Measurements from ENCODE around the gene LRCH1. TPM values are rescaled to one million over a fixed set of nuclear protein-coding genes. Genes with fewer than 3 reads are reported as not detected.

LRCH1 gene
- polyA plus RNA-seq, 1 donor (not counting 4 experiments of a cell fraction or from before 2014, with no cell fraction given) = 16.2 TPM

DNA sequence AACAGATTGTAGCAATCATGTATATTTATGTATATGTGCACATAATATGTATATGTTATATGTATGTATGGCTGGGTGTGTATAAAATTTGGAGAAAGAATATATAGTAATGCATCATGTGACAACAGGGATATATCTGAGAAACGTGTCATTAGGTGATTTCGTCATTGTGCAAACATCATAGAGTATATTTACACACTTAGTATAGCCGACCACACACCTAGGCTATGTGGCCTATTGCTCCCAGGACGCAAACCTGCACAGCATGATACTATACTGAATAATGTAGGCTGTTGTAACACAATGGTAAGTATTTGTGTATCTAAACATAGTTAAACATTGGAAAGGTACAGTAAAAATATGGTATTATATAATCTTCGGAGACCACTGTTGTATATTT lies 200.2 kb downstream of the LRCH1 start:
- FAIRE-seq (no peak), DNase-seq (ENCODE audit: low read depth, low spot score) (no peak)
- Histone ChIP-seq H3K27ac (ENCODE audit: control insufficient read depth, insufficient read depth, low read length) (no peak overlapping the region), H3K9me1 (ENCODE audit: control insufficient read depth, extremely low read depth, insufficient read depth, low read length) (no peaks in the 10 kb centered on the region), H3K4me1 (ENCODE audit: control insufficient read depth, extremely low read depth, insufficient read depth, low read length) (no peaks in the 10 kb centered on the region), H3K27me3 (ENCODE audit: control insufficient read depth, extremely low read depth, insufficient read depth, low read length) (no peaks in the 10 kb centered on the region), H4K20me1 (ENCODE audit: control insufficient read depth, extremely low read depth, insufficient read depth, low read length) (no peaks in the 10 kb centered on the region), H3K9ac (ENCODE audit: control insufficient read depth, extremely low read depth, insufficient read depth, low read length) (no peak overlapping the region), H3K4me3 (ENCODE audit: control insufficient read depth in 2 of 3, extremely low read depth in 1 of 3, insufficient read depth in 2 of 3, low read depth in 1 of 3, low read length in 3 of 3) (no peak overlapping the region), H3K36me3 (ENCODE audit: control insufficient read depth in 2 of 2, extremely low read depth in 1 of 2, insufficient read depth in 2 of 2, low read length in 2 of 2) (peaks cover 11 to 15% of the 10 kb centered on the region in 2 experiments), H3K4me2 (ENCODE audit: control insufficient read depth, extremely low read depth, insufficient read depth, low read depth, low read length) (no peak overlapping the region), H2AFZ (ENCODE audit: control insufficient read depth, low read length) (no peak overlapping the region), H3K9me3 (ENCODE audit: control insufficient read depth, low read depth, low read length) (no peaks in the 10 kb centered on the region), H3K79me2 (ENCODE audit: control insufficient read depth, insufficient read depth, low read length) (no peaks in the 10 kb centered on the region)
- TF ChIP-seq, protein P1, sequence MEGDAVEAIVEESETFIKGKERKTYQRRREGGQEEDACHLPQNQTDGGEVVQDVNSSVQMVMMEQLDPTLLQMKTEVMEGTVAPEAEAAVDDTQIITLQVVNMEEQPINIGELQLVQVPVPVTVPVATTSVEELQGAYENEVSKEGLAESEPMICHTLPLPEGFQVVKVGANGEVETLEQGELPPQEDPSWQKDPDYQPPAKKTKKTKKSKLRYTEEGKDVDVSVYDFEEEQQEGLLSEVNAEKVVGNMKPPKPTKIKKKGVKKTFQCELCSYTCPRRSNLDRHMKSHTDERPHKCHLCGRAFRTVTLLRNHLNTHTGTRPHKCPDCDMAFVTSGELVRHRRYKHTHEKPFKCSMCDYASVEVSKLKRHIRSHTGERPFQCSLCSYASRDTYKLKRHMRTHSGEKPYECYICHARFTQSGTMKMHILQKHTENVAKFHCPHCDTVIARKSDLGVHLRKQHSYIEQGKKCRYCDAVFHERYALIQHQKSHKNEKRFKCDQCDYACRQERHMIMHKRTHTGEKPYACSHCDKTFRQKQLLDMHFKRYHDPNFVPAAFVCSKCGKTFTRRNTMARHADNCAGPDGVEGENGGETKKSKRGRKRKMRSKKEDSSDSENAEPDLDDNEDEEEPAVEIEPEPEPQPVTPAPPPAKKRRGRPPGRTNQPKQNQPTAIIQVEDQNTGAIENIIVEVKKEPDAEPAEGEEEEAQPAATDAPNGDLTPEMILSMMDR (optimal IDR thresholded peaks at IDR 0.05 in 1 of 3, IDR thresholded peaks at IDR 0.05 in 1 of 3, conservative IDR thresholded peaks at IDR 0.05 in 1 of 3; ENCODE audit: extremely low read depth in 1 of 3, insufficient read depth in 2 of 3, low read length in 3 of 3) = no peak
- no peak for TF ChIP-seq EZH2 (IDR thresholded peaks at IDR 0.05; ENCODE audit: low read length)
- dilution Hi-C loops (cut with MboI; ENCODE audit: extremely low pct_ligation_motif_present, low sequenced_read_pairs) = no loop called here

DNA sequence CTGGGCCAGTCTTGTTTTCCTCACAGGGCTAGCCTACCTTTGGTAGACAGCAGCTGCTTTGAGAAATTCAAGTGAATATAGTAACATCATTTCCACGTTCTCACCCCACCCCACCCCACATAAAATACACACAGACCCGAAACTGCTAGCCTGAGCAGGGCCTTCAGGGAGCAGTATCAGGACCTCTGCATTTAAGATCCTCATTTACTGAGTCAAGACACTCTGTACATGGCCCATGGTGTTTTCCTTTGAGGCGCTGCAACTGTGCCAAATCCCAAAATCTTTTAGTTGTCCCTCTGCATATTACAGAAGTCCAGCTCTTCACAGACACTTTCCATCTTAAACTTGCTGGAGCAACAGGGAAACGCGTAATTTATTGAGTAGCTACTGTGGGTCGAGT lies 200.9 kb downstream of the LRCH1 start:
- no peak for FAIRE-seq
- DNase-seq (ENCODE audit: low read depth, low spot score) = no peak
- H3K9ac ChIP-seq (ENCODE audit: control insufficient read depth, extremely low read depth, insufficient read depth, low read length) = no peak overlapping the region
- TF ChIP-seq EZH2 (IDR thresholded peaks at IDR 0.05; ENCODE audit: low read length) = no peak
- TF ChIP-seq, protein P1 (optimal IDR thresholded peaks at IDR 0.05 in 1 of 3, IDR thresholded peaks at IDR 0.05 in 1 of 3, conservative IDR thresholded peaks at IDR 0.05 in 1 of 3; ENCODE audit: extremely low read depth in 1 of 3, insufficient read depth in 2 of 3, low read length in 3 of 3) = no peak
- H3K36me3 ChIP-seq (ENCODE audit: control insufficient read depth in 2 of 2, extremely low read depth in 1 of 2, insufficient read depth in 2 of 2, low read length in 2 of 2) = peaks cover 9% of the 10 kb centered on the region in 2 experiments
- no peaks in the 10 kb centered on the region for H4K20me1 ChIP-seq (ENCODE audit: control insufficient read depth, extremely low read depth, insufficient read depth, low read length)
- H3K4me2 ChIP-seq (ENCODE audit: control insufficient read depth, extremely low read depth, insufficient read depth, low read depth, low read length) = no peak overlapping the region
- no peak overlapping the region for H3K27ac ChIP-seq (ENCODE audit: control insufficient read depth, insufficient read depth, low read length)
- H3K4me3 ChIP-seq (ENCODE audit: control insufficient read depth in 2 of 3, extremely low read depth in 1 of 3, insufficient read depth in 2 of 3, low read depth in 1 of 3, low read length in 3 of 3) = no peak overlapping the region
- H3K9me1 ChIP-seq (ENCODE audit: control insufficient read depth, extremely low read depth, insufficient read depth, low read length) = no peaks in the 10 kb centered on the region
- no peaks in the 10 kb centered on the region for H3K79me2 ChIP-seq (ENCODE audit: control insufficient read depth, insufficient read depth, low read length)
- H3K4me1 ChIP-seq (ENCODE audit: control insufficient read depth, extremely low read depth, insufficient read depth, low read length) = no peaks in the 10 kb centered on the region
- no peaks in the 10 kb centered on the region for H3K27me3 ChIP-seq (ENCODE audit: control insufficient read depth, extremely low read depth, insufficient read depth, low read length)
- no peak overlapping the region for H2AFZ ChIP-seq (ENCODE audit: control insufficient read depth, low read length)
- H3K9me3 ChIP-seq (ENCODE audit: control insufficient read depth, low read depth, low read length) = no peaks in the 10 kb centered on the region
- dilution Hi-C loops (cut with MboI; ENCODE audit: extremely low pct_ligation_motif_present, low sequenced_read_pairs) = no loop called here
